Measurements from ENCODE around the gene SCN7A.

GRCh38 chr2:166380615-166381014 lies 113.4 kb downstream of the SCN7A start:
- TF ChIP-seq SIN3A (IDR thresholded peaks at IDR 0.05; ENCODE audit: borderline replicate concordance, insufficient read depth, low read length) = no peak
- TF ChIP-seq POLR2AphosphoS5 (IDR thresholded peaks at IDR 0.05; ENCODE audit: low read depth, low read length) = no peak
- no peak for TF ChIP-seq FOXP2 (optimal IDR thresholded peaks at IDR 0.05; ENCODE audit: borderline replicate concordance, extremely low read depth, extremely low read length, insufficient read depth)

Measured in PFSK-1 (cell line).